T-helper 2 cell treated with Interferon-gamma antibody and Interleukin-4, amounts not matched to agents 100 ng/mL and 5 ng/mL, for 36 hours (primary cell): Measurements from ENCODE around the gene CCDC85A. TPM values are rescaled to one million over a fixed set of nuclear protein-coding genes. Genes with fewer than 3 reads are reported as not detected.

Source experiments
- intact Hi-C: fragments of 100-400 bp; cut with micrococcal nuclease; formaldehyde crosslinking; loops from one replicate; pipeline ENCODE4 v1.15.1; 2023
- total RNA-seq: library from RNA; stranded (reverse); gene quantifications from 2 replicates; pipeline ENCODE4 v1.2.3, GENCODE V29; 2022

Gene CCDC85A
- total RNA-seq, 1 donor from 2014 or later = not detected

- intact Hi-C loops = no loop called here
These were observed 55.2 kb downstream of the CCDC85A start for GRCh38 chr2:56239030-56239429.

GRCh38 chr2:56239437-56239836 lies 55.6 kb downstream of the CCDC85A start:
- intact Hi-C loops = no loop called here

GRCh38 chr2:56240210-56240609 lies 56.4 kb downstream of the CCDC85A start:
- intact Hi-C loops = no loop called here

- intact Hi-C loops = no loop called here
These were observed 60.7 kb downstream of the CCDC85A start for GRCh38 chr2:56244506-56244905.

- intact Hi-C loops = no loop called here
These were observed 61.2 kb downstream of the CCDC85A start for GRCh38 chr2:56244911-56245530.

GRCh38 chr2:56248965-56249742 lies 65.4 kb downstream of the CCDC85A start:
- intact Hi-C loops = no loop called here

- intact Hi-C loops = no loop called here
These were observed 66.5 kb downstream of the CCDC85A start for GRCh38 chr2:56250153-56250729.

GRCh38 chr2:56260415-56260814 lies 76.6 kb downstream of the CCDC85A start:
- intact Hi-C loops = no loop called here

- intact Hi-C loops = no loop called here
These were observed 78.5 kb downstream of the CCDC85A start for GRCh38 chr2:56262241-56262640.

GRCh38 chr2:56263876-56264275 lies 80.1 kb downstream of the CCDC85A start:
- intact Hi-C loops = no loop called here

GRCh38 chr2:56266761-56267414 lies 83.1 kb downstream of the CCDC85A start:
- intact Hi-C loops = no loop called here

GRCh38 chr2:56267415-56267788 lies 83.6 kb downstream of the CCDC85A start:
- intact Hi-C loops = no loop called here

- intact Hi-C loops = no loop called here
These were observed 85.1 kb downstream of the CCDC85A start for GRCh38 chr2:56268856-56269255.

- intact Hi-C loops = no loop called here
These were observed 87.5 kb downstream of the CCDC85A start for GRCh38 chr2:56271275-56271674.

GRCh38 chr2:56285224-56285623 lies 101.4 kb downstream of the CCDC85A start:
- intact Hi-C loops = no loop called here

GRCh38 chr2:56286936-56287335 lies 103.1 kb downstream of the CCDC85A start:
- intact Hi-C loops = no loop called here

GRCh38 chr2:56287508-56287907 lies 103.7 kb downstream of the CCDC85A start:
- intact Hi-C loops = no loop called here

- intact Hi-C loops = no loop called here
These were observed 104.2 kb downstream of the CCDC85A start for GRCh38 chr2:56287974-56288373.

GRCh38 chr2:56288838-56289580 lies 105.2 kb downstream of the CCDC85A start:
- intact Hi-C loops = no loop called here

GRCh38 chr2:56291711-56292110 lies 107.9 kb downstream of the CCDC85A start:
- intact Hi-C loops = no loop called here

- intact Hi-C loops = no loop called here
These were observed 109.2 kb downstream of the CCDC85A start for GRCh38 chr2:56292951-56293350.
